GM19193 (cell line): ENCODE results near the gene GDPGP1.

ENCODE experiments used
- POLR2A ChIP-seq: IDR thresholded peaks from 4 replicates; pipeline ENCODE4 v1.6.1; 2011; ENCODE audit not compliant: insufficient read depth, insufficient read length; ENCODE audit errors: extremely low read depth

The GDPGP1 gene

DNA sequence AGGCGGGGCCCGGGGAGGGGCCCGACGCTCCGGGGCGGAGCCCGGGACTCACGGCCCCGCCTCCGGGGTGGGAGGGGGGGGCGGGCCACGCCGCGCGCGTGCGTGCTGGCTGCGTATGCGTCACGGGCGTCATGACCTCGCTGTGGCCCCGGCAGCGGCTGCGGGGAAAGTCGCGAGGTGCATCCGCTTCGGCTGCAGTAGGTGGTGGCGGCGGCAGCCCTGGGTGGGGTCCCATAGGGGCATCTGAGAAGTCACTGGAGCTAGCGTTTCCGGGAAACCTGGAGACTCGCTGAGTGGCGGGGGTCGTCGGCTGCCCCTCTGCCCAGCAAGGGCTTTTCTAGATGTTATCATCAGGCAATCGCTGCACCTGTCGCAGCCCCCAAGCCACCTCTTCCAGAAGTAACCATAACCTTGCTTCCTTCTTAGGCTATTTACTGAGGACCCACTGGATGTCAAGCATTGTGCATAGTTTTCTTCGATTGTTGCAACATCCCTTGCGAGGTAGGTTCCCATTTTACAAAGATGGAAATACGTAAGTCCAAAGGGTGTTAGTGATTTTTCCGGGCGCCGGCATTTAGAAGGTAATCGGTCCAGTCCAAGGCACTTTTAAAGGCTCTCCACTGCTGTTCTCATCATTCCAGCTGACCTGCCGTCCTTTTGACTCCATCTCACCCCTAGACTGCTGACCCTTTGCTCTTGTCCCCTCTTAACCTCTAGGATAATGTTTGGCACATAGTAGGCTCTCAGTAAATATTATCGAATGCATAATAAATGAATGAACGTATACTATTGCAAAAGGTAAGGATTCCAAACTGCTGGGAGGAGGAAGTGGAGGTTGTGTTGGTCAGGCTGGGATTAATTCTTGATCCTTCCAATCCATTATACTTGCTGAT, at the start of gene GDPGP1:
Gene GDPGP1 (plus strand): TSS at position 114 of the 893 bp plus-strand sequence. CDS start 6,700 bp downstream, outside the sequence.
- TF ChIP-seq POLR2A = peak; percentile 90

DNA sequence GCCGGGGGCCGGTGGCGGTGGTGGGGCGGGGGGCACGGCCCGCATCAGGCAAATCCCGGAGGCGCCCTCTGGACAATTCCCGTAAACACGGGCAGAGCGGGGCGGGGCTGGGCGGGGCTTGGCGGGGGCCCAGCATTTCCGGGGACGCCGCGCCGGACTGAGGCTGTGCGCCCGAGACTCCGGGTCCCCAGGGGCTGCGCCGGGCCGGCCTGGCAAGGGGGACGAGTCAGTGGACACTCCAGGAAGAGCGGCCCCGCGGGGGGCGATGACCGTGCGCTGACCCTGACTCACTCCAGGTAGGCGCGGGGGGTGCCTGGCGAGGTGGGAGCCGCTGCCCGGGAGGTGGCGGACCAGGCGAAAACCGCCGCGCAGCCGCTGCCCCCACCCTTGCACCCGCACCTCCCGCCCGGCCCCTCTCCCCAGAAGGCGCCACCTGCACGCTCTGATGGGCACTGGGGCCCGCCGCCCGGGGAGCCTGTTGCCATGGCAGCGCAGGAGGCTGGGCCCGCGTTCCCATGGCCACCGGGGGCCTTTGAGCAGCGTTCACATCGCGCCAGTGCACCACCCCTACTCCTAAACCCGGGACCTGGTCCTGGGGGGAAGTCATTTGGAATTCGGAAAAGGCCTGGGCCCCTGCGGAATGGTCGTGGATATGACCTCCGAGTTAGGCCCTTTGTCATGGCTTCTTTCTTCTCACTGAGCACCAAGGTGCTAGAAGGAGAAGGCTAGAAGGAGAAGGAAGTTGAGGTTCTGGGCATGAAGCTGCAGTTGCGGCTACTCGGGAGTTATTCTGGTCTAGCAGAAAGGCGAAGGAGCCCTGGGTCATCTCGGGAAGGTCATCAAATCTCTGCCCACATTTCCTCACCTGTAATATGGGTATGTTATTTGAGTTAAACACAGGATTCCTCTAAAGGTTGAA, 49.0 kb upstream of the GDPGP1 start:
- peak; percentile 43 for TF ChIP-seq POLR2A

- no peak for TF ChIP-seq POLR2A
These were observed 46.6 kb upstream of the GDPGP1 start for GRCh38 chr15:90187257-90187868.

DNA sequence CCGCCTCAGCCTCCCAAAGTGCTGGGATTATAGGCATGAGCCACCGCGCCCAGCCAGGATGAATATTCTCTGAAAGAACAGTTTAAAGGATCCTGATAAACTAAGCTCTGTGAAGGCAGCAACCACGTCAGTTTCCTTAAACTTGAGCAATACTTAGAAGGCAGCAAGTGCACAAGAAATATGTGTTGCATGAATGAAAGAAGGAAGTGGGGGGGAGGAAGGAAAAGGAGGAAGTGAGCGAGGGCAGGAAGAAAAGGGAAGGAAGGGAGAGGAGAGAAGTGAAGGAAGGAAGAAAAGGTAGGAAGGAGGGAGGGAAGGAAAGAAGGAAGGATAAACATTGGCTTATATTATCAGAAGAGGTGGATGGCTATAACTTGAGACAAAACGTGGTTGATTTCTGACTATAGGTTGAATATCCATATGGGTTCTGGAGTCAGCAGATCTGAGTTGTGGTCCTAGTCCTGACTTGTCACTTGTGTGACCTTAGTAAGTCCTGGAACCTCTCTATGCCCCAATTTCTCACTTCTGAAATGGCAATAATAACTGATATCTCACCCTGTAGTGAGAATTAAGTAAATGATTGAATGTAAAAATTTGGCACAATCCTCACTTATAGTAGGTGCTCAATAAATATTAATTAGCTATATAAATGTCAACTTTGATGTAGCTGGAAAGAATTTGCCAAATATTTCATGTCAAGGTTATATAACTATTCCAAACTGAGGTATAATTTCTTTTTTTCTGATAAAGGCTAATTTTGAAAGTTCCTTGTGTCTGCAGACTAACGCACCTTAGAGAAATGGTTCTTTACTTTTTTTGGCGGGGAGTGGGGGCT, 44.9 kb upstream of the GDPGP1 start:
- no peak for TF ChIP-seq POLR2A

DNA sequence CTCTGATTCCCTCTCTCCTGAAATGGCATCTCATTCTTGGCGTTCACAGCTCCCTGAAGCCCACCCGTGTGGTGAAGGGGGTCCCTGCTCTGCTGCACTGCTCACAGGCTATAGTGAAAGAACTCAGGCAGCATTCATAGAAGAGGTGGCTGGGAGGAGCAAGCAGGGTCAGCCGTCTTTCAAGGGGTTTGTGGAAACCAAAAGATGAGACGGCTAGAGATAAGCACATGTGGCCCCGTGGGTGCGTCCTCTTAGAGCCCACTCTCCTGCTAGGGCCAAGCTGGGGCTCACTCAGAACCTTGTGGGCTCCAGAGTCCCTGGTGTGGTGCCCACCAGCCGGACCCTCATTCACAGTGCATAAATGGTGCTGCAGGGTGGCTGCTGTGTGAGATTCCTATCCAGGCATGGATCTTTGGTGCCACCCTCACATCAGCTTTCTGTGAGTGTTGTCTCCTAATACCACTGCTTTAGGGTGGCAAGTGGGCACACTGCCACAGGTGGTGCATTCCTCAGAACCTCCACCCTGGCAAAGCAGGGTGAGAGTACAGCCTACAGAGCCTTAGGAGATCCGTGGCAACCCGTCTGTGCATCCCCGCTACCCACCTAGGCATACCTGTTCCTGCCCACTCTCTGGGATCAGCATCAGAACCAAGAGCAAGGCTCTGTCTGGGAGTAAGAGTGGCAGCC, 44.1 kb upstream of the GDPGP1 start:
- no peak for TF ChIP-seq POLR2A

GRCh38 chr15:90190606-90191343, 43.2 kb upstream of the GDPGP1 start:
- no peak for TF ChIP-seq POLR2A

- TF ChIP-seq POLR2A = no peak
These were observed 42.7 kb upstream of the GDPGP1 start for GRCh38 chr15:90191344-90191687.

DNA sequence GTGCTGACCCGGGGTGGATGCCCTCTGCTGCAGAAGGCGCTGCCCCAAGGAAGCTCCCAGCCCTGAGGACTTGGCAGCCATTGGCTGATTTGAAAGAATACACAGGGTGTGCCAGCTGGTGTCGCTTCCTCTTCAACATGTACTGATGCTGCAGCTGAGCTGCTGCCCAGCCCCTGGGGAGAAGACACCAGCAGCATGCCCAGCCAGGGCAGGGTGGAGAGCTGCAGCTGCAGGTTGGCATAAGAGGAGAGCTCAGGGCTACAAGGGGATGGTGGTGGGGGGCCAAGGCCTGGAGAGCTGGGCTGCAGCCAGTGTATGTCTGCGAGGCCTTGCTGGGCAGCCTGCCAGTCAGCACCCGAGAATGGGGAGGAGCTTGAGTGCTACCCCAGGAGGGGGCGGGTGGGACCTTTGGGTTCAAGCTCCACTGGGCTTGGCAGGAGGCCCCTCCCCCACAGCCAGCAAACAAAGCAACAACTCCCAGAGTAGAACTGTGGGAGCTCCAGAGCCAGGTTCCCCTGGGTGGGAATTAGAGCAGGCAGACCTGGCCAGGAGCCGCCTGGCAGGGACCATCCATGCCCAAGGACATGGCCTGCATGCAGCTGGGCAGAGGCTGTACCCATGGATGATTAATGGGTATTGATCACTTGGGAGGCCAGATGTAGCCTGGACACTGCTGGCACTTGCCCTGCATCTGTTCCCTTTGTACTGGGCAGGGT, 42.1 kb upstream of the GDPGP1 start:
- TF ChIP-seq POLR2A = no peak

- TF ChIP-seq POLR2A = no peak
These were observed 40.8 kb upstream of the GDPGP1 start for GRCh38 chr15:90192961-90193786.

DNA sequence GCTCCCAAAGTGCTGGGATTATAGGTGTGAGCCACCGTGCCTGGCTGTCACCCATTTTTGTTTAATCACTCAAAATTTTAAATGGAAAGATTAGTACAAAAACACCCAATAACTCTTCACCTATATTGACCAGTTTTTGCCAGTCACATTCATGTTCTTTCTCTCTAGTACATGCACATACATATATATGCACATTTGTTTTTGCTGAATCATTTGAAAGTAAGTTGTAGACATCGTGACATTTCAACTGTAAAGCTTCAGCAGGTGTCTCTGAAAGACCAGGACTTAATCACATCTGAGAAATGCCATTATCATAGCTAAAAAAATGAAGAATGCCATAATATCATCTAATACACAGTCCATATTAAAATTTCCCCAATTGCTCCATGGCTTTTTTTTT, 39.4 kb upstream of the GDPGP1 start:
- TF ChIP-seq POLR2A = no peak

DNA sequence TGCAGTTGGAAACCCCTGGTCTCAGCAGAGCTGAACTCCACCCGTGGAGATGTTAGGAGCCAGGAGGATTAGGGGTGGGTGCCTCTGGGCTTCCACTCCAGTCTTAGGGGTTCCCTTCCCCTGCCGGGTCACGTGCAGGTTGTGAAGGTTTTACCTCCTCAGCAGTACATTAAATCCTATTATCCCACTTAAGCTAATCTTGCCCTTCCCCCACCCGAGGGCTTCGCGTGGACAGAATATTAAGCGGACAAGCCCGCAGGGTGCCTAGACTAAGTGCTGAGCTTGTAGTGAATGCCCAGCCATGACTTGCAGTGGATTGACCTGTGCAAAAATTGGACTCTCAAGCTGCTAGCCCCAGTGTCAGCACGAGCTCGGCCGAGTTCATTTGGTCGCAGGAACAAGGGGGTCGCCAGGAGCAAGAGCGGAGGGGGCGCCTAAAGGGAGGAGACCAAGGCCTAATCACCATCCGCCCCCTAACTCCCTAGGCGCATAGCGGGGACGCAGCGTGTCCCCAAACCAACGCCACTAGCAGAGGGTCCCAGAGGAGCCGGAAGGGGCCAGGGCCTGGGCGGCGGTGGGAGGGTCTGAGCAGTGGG, 33.4 kb upstream of the GDPGP1 start:
- no peak for TF ChIP-seq POLR2A
